H9 (cell line): ENCODE data around the gene DNAJB11. TPM values are rescaled to one million over a fixed set of nuclear protein-coding genes. Genes with fewer than 3 reads are reported as not detected.

Experiments used
- DNase-seq: peaks from one replicate; pipeline ENCODE4 v3.0.0-alpha.2; 2017
- H2AFZ ChIP-seq: one replicate; pipeline ENCODE4 v1.6.1; 2013; ENCODE audit warnings: mild to moderate bottlenecking, low read length, control low read depth, moderate library complexity
- H2AK5ac ChIP-seq: 2 replicates; pipeline ENCODE4 v1.6.1; 2013; ENCODE audit warnings: low read length, control low read depth, mixed read lengths; ENCODE audit not compliant: insufficient read length
- H2BK120ac ChIP-seq: one replicate; pipeline ENCODE4 v1.6.1; 2013; ENCODE audit warnings: low read depth, mild to moderate bottlenecking, low read length, control low read depth, inconsistent platforms; ENCODE audit not compliant: poor library complexity, severe bottlenecking
- H2BK12ac ChIP-seq: 2 replicates; pipeline ENCODE4 v1.6.1; 2013; ENCODE audit warnings: low read length, control low read depth, mixed read lengths, low read depth; ENCODE audit not compliant: insufficient read length
- H2BK15ac ChIP-seq: 2 replicates; pipeline ENCODE4 v1.6.1; 2013; ENCODE audit warnings: low read depth, low read length, control low read depth
- H2BK20ac ChIP-seq: one replicate; pipeline ENCODE4 v1.6.1; 2013; ENCODE audit warnings: low read depth, mild to moderate bottlenecking, low read length, control low read depth, inconsistent platforms; ENCODE audit not compliant: poor library complexity, severe bottlenecking
- H2BK5ac ChIP-seq: 2 replicates; pipeline ENCODE4 v1.6.1; 2013; ENCODE audit warnings: low read length, control low read depth, mixed read lengths; ENCODE audit not compliant: insufficient read length
- H3K14ac ChIP-seq: 2 replicates; pipeline ENCODE4 v1.6.1; 2013; ENCODE audit warnings: low read length, control low read depth; ENCODE audit not compliant: insufficient read depth
- H3K18ac ChIP-seq: 2 replicates; pipeline ENCODE4 v1.6.1; 2013; ENCODE audit warnings: low read depth, mild to moderate bottlenecking, mixed read lengths, low read length, control low read depth; ENCODE audit not compliant: insufficient read length
- H3K23ac ChIP-seq: 2 replicates; pipeline ENCODE4 v1.6.1; 2013; ENCODE audit warnings: low read length, control low read depth, mixed read lengths, low read depth; ENCODE audit not compliant: insufficient read length
- H3K23me2 ChIP-seq: 2 replicates; pipeline ENCODE4 v1.6.1; 2013; ENCODE audit warnings: low read depth, mild to moderate bottlenecking, mixed read lengths, low read length, control low read depth; ENCODE audit not compliant: insufficient read length, poor library complexity, severe bottlenecking
- H3K27ac ChIP-seq: 2 replicates; pipeline ENCODE4 v1.5.1; 2013; ENCODE audit warnings: low read length, control low read depth, mixed read lengths, low read depth; ENCODE audit not compliant: insufficient read length
- H3K27me3 ChIP-seq: 2 replicates; pipeline ENCODE4 v1.6.1; 2013; ENCODE audit warnings: low read length, control low read depth, inconsistent platforms; ENCODE audit not compliant: insufficient read depth
- H3K4ac ChIP-seq: 2 replicates; pipeline ENCODE4 v1.6.1; 2013; ENCODE audit warnings: low read depth, mild to moderate bottlenecking, control low read depth, inconsistent platforms, low read length, moderate library complexity
- H3K4me1 ChIP-seq: 2 replicates; pipeline ENCODE4 v1.6.1; 2013; ENCODE audit warnings: low read length, control low read depth, inconsistent platforms; ENCODE audit not compliant: insufficient read depth
- H3K4me2 ChIP-seq: 2 replicates; pipeline ENCODE4 v1.6.1; 2013; ENCODE audit warnings: low read length, control low read depth, mixed read lengths; ENCODE audit not compliant: insufficient read length, insufficient read depth
- H3K56ac ChIP-seq: 2 replicates; pipeline ENCODE4 v1.6.1; 2013; ENCODE audit warnings: low read depth, mild to moderate bottlenecking, mixed read lengths, low read length, control low read depth; ENCODE audit not compliant: insufficient read length
- H3K79me1 ChIP-seq: 2 replicates; pipeline ENCODE4 v1.6.1; 2013; ENCODE audit warnings: low read depth, mild to moderate bottlenecking, moderate library complexity, low read length, control low read depth, inconsistent platforms; ENCODE audit not compliant: insufficient read depth, poor library complexity, severe bottlenecking
- H3K79me2 ChIP-seq: 2 replicates; pipeline ENCODE4 v1.6.1; 2013; ENCODE audit warnings: low read length, control low read depth, inconsistent platforms; ENCODE audit not compliant: insufficient read depth
- H3K9ac ChIP-seq: 2 replicates; pipeline ENCODE4 v1.6.1; 2013; ENCODE audit warnings: low read length, control low read depth, mixed read lengths; ENCODE audit not compliant: insufficient read length; ENCODE audit errors: extremely low read depth
- H3K9me3 ChIP-seq: one replicate; pipeline ENCODE4 v1.6.1; 2013; ENCODE audit warnings: low read depth, low read length, inconsistent platforms; ENCODE audit not compliant: control insufficient read depth
- H3T11ph ChIP-seq: one replicate; pipeline ENCODE4 v1.6.1; 2013; ENCODE audit warnings: mild to moderate bottlenecking, low read length, control low read depth, inconsistent platforms
- H4K20me1 ChIP-seq: one replicate; pipeline ENCODE4 v1.6.1; 2013; ENCODE audit not compliant: control insufficient read depth, insufficient read length, insufficient read depth
- H4K5ac ChIP-seq: 2 replicates; pipeline ENCODE4 v1.6.1; 2013; ENCODE audit warnings: low read depth, mild to moderate bottlenecking, mixed read lengths, low read length, control low read depth; ENCODE audit not compliant: insufficient read length
- H4K8ac ChIP-seq: replicated peaks from 2 replicates; pipeline ENCODE4 v1.6.1; 2013; ENCODE audit warnings: low read length, control low read depth, mixed read lengths, low read depth; ENCODE audit not compliant: insufficient read length
- H4K91ac ChIP-seq: 2 replicates; pipeline ENCODE4 v1.6.1; 2013; ENCODE audit warnings: low read depth, mild to moderate bottlenecking, moderate library complexity, mixed read lengths, low read length, control low read depth; ENCODE audit not compliant: insufficient read length
- H3K27ac Mint-ChIP-seq, 3 experiments: 2 replicates in 2 of 3; 3 replicates in 1 of 3; pipeline ENCODE4 v1.8.0; 2020 to 2021; ENCODE audit warnings: mixed read lengths in 3 of 3, mild to moderate bottlenecking in 1 of 3, moderate library complexity in 1 of 3
- H3K27me3 Mint-ChIP-seq: 2 replicates; pipeline ENCODE4 v1.8.0; 2021; ENCODE audit warnings: low read depth, mild to moderate bottlenecking, moderate library complexity, mixed read lengths
- H3K36me3 Mint-ChIP-seq, 3 experiments: 2 replicates in 2 of 3; 3 replicates in 1 of 3; pipeline ENCODE4 v1.8.0; 2020 to 2021; ENCODE audit warnings: low read depth in 3 of 3, mixed read lengths in 3 of 3; ENCODE audit not compliant: insufficient read depth in 1 of 3
- H3K4me1 Mint-ChIP-seq, 2 experiments: 2 replicates each; pipeline ENCODE4 v1.8.0; 2020; ENCODE audit warnings: mixed read lengths in 2 of 2
- H3K4me3 Mint-ChIP-seq, 2 experiments: 2 replicates in 1 of 2; 3 replicates in 1 of 2; pipeline ENCODE4 v1.8.0; 2020 to 2021; ENCODE audit warnings: mild to moderate bottlenecking in 2 of 2, mixed read lengths in 2 of 2, moderate library complexity in 1 of 2
- H3K9me3 Mint-ChIP-seq, 2 experiments: 2 replicates in 1 of 2; 3 replicates in 1 of 2; pipeline ENCODE4 v1.8.0; 2020; ENCODE audit warnings: mild to moderate bottlenecking in 2 of 2, mixed read lengths in 2 of 2, moderate library complexity in 1 of 2
- WGBS: extraction: QIAGEN DNeasy Blood & Tissue Kit; methylation state at CpG from one replicate; pipeline ENCODE4 v1.1.7; 2013; ENCODE audit warnings: missing lambda C conversion rate, low lambda C conversion rate, mixed read lengths; ENCODE audit not compliant: insufficient read length; ENCODE audit errors: extremely low coverage; 5-methylcytosine and 5-hydroxymethylcytosine counted together
- total RNA-seq: library from RNA; stranded (reverse); gene quantifications from 2 replicates; pipeline ENCODE4 v1.2.1, GENCODE V29; 2021
- TF ChIP-seq, protein P1 (sequence below): fragments of 200-600 bp; sonication (generic); conservative IDR thresholded peaks from 3 replicates; pipeline ENCODE4 v1.8.0; 2021; ENCODE audit warnings: antibody characterized with exemption, mild to moderate bottlenecking

DNAJB11 gene
- total RNA-seq, 1 experiment from 2014 or later: 61.2 TPM

DNA sequence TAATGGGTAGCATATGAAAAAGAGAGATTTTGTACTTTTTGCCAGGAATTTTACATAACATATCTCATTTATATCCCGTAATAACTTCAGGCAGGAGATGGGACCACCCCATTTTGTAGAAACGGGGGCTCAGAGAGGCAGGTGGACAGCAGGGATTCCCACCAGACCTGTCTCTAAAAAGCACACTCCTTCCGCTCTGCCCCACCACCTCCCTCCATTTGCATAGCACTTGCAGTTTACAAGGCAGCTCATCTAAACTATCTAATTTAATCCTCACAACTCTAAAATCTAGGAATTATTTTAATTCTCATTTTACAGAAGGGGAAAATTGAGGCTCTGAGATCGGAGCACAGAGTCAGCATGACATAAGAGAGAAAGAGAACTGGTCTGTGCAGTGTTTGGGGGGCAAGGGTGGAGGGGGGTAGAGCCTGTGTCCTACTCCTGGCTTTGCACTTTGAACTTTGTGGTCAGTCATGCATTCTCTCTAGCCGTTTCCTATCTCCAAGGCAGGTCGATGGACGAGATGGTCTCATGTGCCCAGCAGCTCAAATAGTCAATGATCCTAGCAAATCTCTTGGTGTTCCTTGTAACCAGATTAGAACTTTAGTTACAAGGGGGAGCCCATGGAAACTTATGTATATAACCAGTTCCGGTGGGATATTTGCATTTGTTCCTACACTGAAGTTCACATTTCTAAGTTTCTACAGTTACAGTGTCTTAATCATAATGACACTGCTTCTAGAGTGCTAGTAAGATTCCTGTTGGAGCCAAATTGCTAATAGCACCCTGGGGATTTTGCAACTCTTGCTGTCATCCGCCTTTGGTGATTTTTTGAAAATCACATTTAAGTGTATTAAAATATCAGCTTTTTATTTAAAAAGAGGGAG, 44.9 kb upstream of the DNAJB11 start:
- H3K23me2 ChIP-seq: no peaks in the 10 kb centered on the region
- H2AFZ ChIP-seq: no peak overlapping the region
- H3T11ph ChIP-seq: no peak overlapping the region
- H3K27me3 ChIP-seq: no peaks in the 10 kb centered on the region
- H2BK5ac ChIP-seq: no peak overlapping the region
- H3K4me3 Mint-ChIP-seq: no peak overlapping the region
- no peak overlapping the region for H4K8ac ChIP-seq
- H4K91ac ChIP-seq: no peak overlapping the region
- H3K79me2 ChIP-seq: no peaks in the 10 kb centered on the region
- peaks cover 0 to 2% of the 10 kb centered on the region in 2 experiments; a peak in 3 of 5 replicates for H3K9me3 Mint-ChIP-seq
- H2BK120ac ChIP-seq: no peak overlapping the region
- H3K23ac ChIP-seq: no peak overlapping the region
- no peak overlapping the region for H3K9ac ChIP-seq
- DNase-seq: no peak
- H2BK20ac ChIP-seq: no peak overlapping the region
- H3K14ac ChIP-seq: no peak overlapping the region
- H3K4me1 Mint-ChIP-seq: peaks cover 3 to 11% of the 10 kb centered on the region in 2 experiments
- TF ChIP-seq, protein P1, sequence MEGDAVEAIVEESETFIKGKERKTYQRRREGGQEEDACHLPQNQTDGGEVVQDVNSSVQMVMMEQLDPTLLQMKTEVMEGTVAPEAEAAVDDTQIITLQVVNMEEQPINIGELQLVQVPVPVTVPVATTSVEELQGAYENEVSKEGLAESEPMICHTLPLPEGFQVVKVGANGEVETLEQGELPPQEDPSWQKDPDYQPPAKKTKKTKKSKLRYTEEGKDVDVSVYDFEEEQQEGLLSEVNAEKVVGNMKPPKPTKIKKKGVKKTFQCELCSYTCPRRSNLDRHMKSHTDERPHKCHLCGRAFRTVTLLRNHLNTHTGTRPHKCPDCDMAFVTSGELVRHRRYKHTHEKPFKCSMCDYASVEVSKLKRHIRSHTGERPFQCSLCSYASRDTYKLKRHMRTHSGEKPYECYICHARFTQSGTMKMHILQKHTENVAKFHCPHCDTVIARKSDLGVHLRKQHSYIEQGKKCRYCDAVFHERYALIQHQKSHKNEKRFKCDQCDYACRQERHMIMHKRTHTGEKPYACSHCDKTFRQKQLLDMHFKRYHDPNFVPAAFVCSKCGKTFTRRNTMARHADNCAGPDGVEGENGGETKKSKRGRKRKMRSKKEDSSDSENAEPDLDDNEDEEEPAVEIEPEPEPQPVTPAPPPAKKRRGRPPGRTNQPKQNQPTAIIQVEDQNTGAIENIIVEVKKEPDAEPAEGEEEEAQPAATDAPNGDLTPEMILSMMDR: no peak
- H3K56ac ChIP-seq: no peak overlapping the region
- H3K79me1 ChIP-seq: no peaks in the 10 kb centered on the region
- H3K4me2 ChIP-seq: no peak overlapping the region
- no peaks in the 10 kb centered on the region for H3K9me3 ChIP-seq
- no peak overlapping the region for H3K27ac Mint-ChIP-seq
- H3K4ac ChIP-seq: no peak overlapping the region
- H3K36me3 Mint-ChIP-seq: no peaks in the 10 kb centered on the region; a peak in 1 of 7 replicates
- no peak overlapping the region for H4K5ac ChIP-seq
- no peak overlapping the region for H2BK12ac ChIP-seq
- no peak overlapping the region for H2BK15ac ChIP-seq
- no peak overlapping the region for H2AK5ac ChIP-seq
- H3K27me3 Mint-ChIP-seq: peaks cover 13% of the 10 kb centered on the region
- no CpG with 5 or more reads among the region's 9 CpGs for WGBS
- peaks cover 2% of the 10 kb centered on the region; the same call in 1 of the 2 replicates for H3K4me1 ChIP-seq
- no peak overlapping the region for H3K18ac ChIP-seq
- H3K27ac ChIP-seq: no peak overlapping the region
- H4K20me1 ChIP-seq: no peaks in the 10 kb centered on the region
